HG03159 (cell line): Measurements from ENCODE around the gene CPLX1.

Experiments used
- ATAC-seq: cut with Tn5 transposase; IDR thresholded peaks from one replicate; pipeline ENCODE4 v1.9.1; 2021; ENCODE audit warnings: mild to moderate bottlenecking, moderate library complexity; ENCODE audit not compliant: unreplicated experiment

Gene CPLX1

GRCh38 chr4:825971-826330 lies at the start of gene CPLX1:
Gene CPLX1 (minus strand): TSS chr4:826129. CDS start chr4:824522, 1,607 bp downstream.
- ATAC-seq: no peak

- ATAC-seq: no peak
Observed at GRCh38 chr4:874971-875817, 49.3 kb upstream of the CPLX1 start.

- ATAC-seq: no peak
Observed at GRCh38 chr4:874056-874455, 48.1 kb upstream of the CPLX1 start.

GRCh38 chr4:872241-872981 lies 46.5 kb upstream of the CPLX1 start:
- ATAC-seq: no peak

GRCh38 chr4:871484-871883 lies 45.6 kb upstream of the CPLX1 start:
- no peak for ATAC-seq

- ATAC-seq: no peak
Observed at GRCh38 chr4:870951-871350, 45.0 kb upstream of the CPLX1 start.

- no peak for ATAC-seq
Observed at GRCh38 chr4:869776-870175, 43.8 kb upstream of the CPLX1 start.

GRCh38 chr4:868421-868820 lies 42.5 kb upstream of the CPLX1 start:
- no peak for ATAC-seq

GRCh38 chr4:867526-868250 lies 41.8 kb upstream of the CPLX1 start:
- no peak for ATAC-seq

GRCh38 chr4:866761-867390 lies 40.9 kb upstream of the CPLX1 start:
- no peak for ATAC-seq

- ATAC-seq: no peak
Observed at GRCh38 chr4:866068-866760, 40.3 kb upstream of the CPLX1 start.

GRCh38 chr4:865572-865971 lies 39.6 kb upstream of the CPLX1 start:
- no peak for ATAC-seq

GRCh38 chr4:865121-865465 lies 39.2 kb upstream of the CPLX1 start:
- no peak for ATAC-seq

- no peak for ATAC-seq
Observed at GRCh38 chr4:864456-865120, 38.7 kb upstream of the CPLX1 start.

- no peak for ATAC-seq
Observed at GRCh38 chr4:860561-860960, 34.6 kb upstream of the CPLX1 start.

- no peak for ATAC-seq
Observed at GRCh38 chr4:859496-859895, 33.6 kb upstream of the CPLX1 start.

- no peak for ATAC-seq
Observed at GRCh38 chr4:858831-859451, 33.0 kb upstream of the CPLX1 start.

- no peak for ATAC-seq
Observed at GRCh38 chr4:858041-858481, 32.1 kb upstream of the CPLX1 start.

- ATAC-seq: no peak
Observed at GRCh38 chr4:857461-857860, 31.5 kb upstream of the CPLX1 start.
